Vagina (tissue), 2 donors: ENCODE measurements around the gene PLEKHA6. TPM values are rescaled to one million over a fixed set of nuclear protein-coding genes. Genes with fewer than 3 reads are reported as not detected.

Experiments
- DNase-seq, 2 donors: peaks; one replicate each; pipeline ENCODE4 v3.0.0-alpha.2; 2017; ENCODE audit errors: extremely low spot score in 2 of 2
- H3K27ac ChIP-seq: fragments of 200-600 bp; sonication (generic); one replicate; pipeline ENCODE4 v1.5.1; 2019
- H3K27me3 ChIP-seq: fragments of 200-600 bp; sonication (generic); one replicate; pipeline ENCODE4 v1.5.1; 2019
- H3K36me3 ChIP-seq, 2 donors: fragments of 200-600 bp; sonication (generic); one replicate each; pipeline ENCODE4 v1.5.1; 2017 to 2019
- H3K4me1 ChIP-seq: fragments of 200-600 bp; sonication (generic); one replicate; pipeline ENCODE4 v1.5.1; 2019
- H3K4me3 ChIP-seq, 2 donors: fragments of 200-600 bp; sonication (generic); 1 replicate in 1 of 2; 2 replicates in 1 of 2; pipeline ENCODE4 v1.5.1; 2016 to 2019
- H3K9me3 ChIP-seq: fragments of 200-600 bp; sonication (generic); one replicate; pipeline ENCODE4 v1.5.1; 2019
- POLR2A ChIP-seq, 2 donors: fragments of 450-650 bp; IDR thresholded peaks; one replicate each; pipeline ENCODE4 v1.6.1; 2017; ENCODE audit warnings: antibody characterized with exemption in 2 of 2, mild to moderate bottlenecking in 2 of 2, moderate library complexity in 2 of 2
- POLR2AphosphoS5 ChIP-seq, 2 donors: sonication (generic); formaldehyde crosslinking; IDR thresholded peaks; one replicate each; pipeline ENCODE4 v1.9.0; 2017; ENCODE audit warnings: antibody characterized with exemption in 2 of 2, mild to moderate bottlenecking in 2 of 2, low read depth in 1 of 2; ENCODE audit not compliant: insufficient read depth in 1 of 2
- intact Hi-C: fragments of 100-400 bp; cut with DNase I; formaldehyde crosslinking; loops from one replicate; pipeline ENCODE4 v1.15.1; 2023
- total RNA-seq: library from RNA; depleted of rRNA; stranded (reverse); fragments of >200 nt; gene quantifications from one replicate; pipeline ENCODE4 v1.2.3, GENCODE V29; 2016
- TF ChIP-seq, protein P1 (sequence below), 3 experiments: fragments of 450-650 bp in 2 of 3; fragments of 200-600 bp in 1 of 3; sonication (generic) in 1 of 3; IDR thresholded peaks; one replicate each; pipeline ENCODE4 v1.5.1; 2017 to 2019; ENCODE audit warnings: antibody characterized with exemption in 3 of 3, mild to moderate bottlenecking in 2 of 3, moderate library complexity in 2 of 3

The PLEKHA6 gene
- total RNA-seq, 1 donor from 2014 or later, result 15.0 TPM

DNA sequence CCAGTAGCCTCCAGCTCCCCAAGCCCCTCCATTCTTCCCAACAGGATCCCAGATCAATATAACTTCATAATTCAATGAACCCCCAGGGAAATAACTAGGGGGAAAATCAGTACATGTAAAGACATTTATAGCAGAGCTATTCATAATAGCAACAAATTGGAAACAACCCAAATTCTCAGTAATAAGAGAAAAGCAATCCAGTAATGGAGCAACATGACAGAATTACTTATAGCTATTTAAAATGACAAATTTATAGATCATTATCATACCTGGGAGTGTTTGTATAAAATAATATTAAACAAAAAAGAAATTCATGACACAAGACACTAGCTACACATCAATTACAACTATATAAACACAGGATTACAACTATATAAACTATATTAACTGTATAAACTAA, 20.2 kb downstream of the PLEKHA6 start:
- Histone ChIP-seq H3K27me3 (no peaks in the 10 kb centered on the region), H3K36me3 (no peaks in the 10 kb centered on the region), H3K27ac (no peak overlapping the region), H3K9me3 (no peaks in the 10 kb centered on the region), H3K4me1 (peaks cover 16% of the 10 kb centered on the region), H3K4me3 (no peak overlapping the region)
- TF ChIP-seq, protein P1, sequence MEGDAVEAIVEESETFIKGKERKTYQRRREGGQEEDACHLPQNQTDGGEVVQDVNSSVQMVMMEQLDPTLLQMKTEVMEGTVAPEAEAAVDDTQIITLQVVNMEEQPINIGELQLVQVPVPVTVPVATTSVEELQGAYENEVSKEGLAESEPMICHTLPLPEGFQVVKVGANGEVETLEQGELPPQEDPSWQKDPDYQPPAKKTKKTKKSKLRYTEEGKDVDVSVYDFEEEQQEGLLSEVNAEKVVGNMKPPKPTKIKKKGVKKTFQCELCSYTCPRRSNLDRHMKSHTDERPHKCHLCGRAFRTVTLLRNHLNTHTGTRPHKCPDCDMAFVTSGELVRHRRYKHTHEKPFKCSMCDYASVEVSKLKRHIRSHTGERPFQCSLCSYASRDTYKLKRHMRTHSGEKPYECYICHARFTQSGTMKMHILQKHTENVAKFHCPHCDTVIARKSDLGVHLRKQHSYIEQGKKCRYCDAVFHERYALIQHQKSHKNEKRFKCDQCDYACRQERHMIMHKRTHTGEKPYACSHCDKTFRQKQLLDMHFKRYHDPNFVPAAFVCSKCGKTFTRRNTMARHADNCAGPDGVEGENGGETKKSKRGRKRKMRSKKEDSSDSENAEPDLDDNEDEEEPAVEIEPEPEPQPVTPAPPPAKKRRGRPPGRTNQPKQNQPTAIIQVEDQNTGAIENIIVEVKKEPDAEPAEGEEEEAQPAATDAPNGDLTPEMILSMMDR (IDR thresholded peaks at IDR 0.05), result no peak
- TF ChIP-seq POLR2AphosphoS5 (IDR thresholded peaks at IDR 0.05; ENCODE audit: insufficient read depth in 1 of 2, low read depth in 1 of 2) (no peak), POLR2A (IDR thresholded peaks at IDR 0.05) (no peak)
- intact Hi-C loops, result no loop called here
- DNase-seq, result no peak

DNA sequence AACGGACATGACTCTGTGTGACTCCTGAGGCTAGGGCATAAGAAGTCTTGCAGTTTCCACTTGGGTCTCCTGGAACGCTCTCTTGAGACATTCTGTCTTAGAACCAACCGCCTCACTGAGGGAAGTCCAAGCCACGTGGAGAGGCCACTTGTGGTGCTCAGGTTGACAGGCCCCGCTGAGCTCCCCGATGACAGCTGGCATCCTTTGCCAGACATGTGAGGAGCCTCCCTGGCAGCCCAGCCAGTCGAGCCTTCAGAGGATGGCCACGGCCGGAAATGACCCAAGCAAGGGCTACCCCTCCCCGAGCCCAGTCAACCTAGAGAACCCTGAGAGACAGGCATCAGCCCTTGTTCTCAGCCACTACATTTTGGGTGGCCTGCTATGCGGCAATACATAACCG, 20.7 kb downstream of the PLEKHA6 start:
- Histone ChIP-seq H3K27me3 (no peaks in the 10 kb centered on the region), H3K4me3 (no peak overlapping the region), H3K9me3 (no peaks in the 10 kb centered on the region), H3K36me3 (no peaks in the 10 kb centered on the region), H3K27ac (no peak overlapping the region), H3K4me1 (peaks cover 16% of the 10 kb centered on the region)
- no peak for DNase-seq
- intact Hi-C loops, result no loop called here
- TF ChIP-seq POLR2AphosphoS5 (IDR thresholded peaks at IDR 0.05; ENCODE audit: insufficient read depth in 1 of 2, low read depth in 1 of 2) (no peak), POLR2A (IDR thresholded peaks at IDR 0.05) (no peak)
- TF ChIP-seq, protein P1 (IDR thresholded peaks at IDR 0.05), result no peak

DNA sequence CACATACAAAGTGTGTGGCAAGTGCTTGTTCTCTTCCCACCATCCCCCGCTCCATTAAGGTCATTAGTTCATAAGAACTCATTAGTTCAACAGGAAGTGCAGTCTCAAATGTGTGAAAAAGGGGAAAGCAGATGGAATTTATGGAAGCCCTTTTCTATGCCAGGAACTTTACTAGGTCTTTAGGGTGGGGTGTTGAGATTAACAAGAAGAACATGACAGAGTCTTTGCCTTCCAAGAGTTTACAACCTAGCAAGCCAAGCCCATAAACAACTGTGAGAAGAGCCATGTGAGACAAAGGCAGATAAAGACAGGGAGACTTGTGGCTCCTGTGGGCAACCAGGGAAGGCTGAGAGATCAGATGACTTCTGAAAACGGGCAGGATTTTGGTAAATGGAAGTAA, 21.4 kb downstream of the PLEKHA6 start:
- no peak for DNase-seq
- Histone ChIP-seq H3K27ac (no peak overlapping the region), H3K9me3 (no peaks in the 10 kb centered on the region), H3K4me3 (no peak overlapping the region), H3K36me3 (no peaks in the 10 kb centered on the region), H3K27me3 (no peaks in the 10 kb centered on the region), H3K4me1 (peaks cover 16% of the 10 kb centered on the region)
- intact Hi-C loops, result no loop called here
- TF ChIP-seq POLR2AphosphoS5 (IDR thresholded peaks at IDR 0.05; ENCODE audit: insufficient read depth in 1 of 2, low read depth in 1 of 2) (no peak), POLR2A (IDR thresholded peaks at IDR 0.05) (no peak)
- TF ChIP-seq, protein P1 (IDR thresholded peaks at IDR 0.05), result no peak

DNA sequence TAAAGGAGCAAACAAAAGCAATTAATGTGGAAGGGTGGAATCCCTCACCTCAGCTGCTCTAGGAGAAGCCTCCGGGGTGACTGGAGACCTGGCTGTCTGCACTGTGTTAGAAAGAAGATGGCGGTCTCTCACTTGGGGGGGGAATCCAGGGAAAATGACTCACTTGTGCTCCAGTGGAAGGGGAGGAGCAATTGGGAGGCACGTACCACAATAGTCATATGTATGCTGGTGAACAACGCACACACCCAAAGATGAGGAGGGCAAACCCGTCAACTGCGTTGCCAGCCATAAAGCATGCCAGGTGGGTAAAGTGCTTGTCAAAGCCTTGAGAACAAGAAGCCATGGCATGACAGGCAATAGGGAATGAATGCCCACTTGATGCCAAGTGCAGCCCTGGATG, 22.1 kb downstream of the PLEKHA6 start:
- Histone ChIP-seq H3K27me3 (no peaks in the 10 kb centered on the region), H3K9me3 (no peaks in the 10 kb centered on the region), H3K27ac (no peak overlapping the region), H3K4me3 (no peak overlapping the region), H3K4me1 (peaks cover 16% of the 10 kb centered on the region), H3K36me3 (no peaks in the 10 kb centered on the region)
- TF ChIP-seq POLR2AphosphoS5 (IDR thresholded peaks at IDR 0.05; ENCODE audit: insufficient read depth in 1 of 2, low read depth in 1 of 2) (no peak), POLR2A (IDR thresholded peaks at IDR 0.05) (no peak)
- TF ChIP-seq, protein P1 (IDR thresholded peaks at IDR 0.05), result no peak
- intact Hi-C loops, result no loop called here
- no peak for DNase-seq

DNA sequence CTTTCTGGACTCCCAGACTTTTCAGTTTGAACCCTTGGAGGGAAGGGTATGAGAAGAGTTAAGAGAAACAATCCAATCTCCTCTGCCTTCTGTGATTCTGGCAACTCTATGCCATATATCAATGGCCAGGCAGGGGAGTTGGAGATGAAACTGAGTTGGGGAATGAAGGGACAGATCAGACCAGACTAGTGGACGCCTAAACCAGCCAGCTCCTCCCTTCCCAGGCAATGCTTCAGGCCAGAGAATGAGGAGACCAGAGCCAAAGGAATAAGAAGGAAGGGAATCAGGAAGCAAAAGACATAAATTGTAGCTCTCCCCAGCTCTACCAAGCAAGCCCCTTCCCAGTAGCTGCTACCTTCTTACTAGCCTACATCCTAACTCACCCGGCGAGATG, 22.7 kb downstream of the PLEKHA6 start:
- no peak overlapping the region for H3K27ac ChIP-seq
- DNase-seq, result no peak
- H3K27me3 ChIP-seq, result no peaks in the 10 kb centered on the region
- intact Hi-C loops, result no loop called here
- peaks cover 16% of the 10 kb centered on the region for H3K4me1 ChIP-seq
- no peaks in the 10 kb centered on the region for H3K36me3 ChIP-seq
- TF ChIP-seq POLR2AphosphoS5 (IDR thresholded peaks at IDR 0.05; ENCODE audit: insufficient read depth in 1 of 2, low read depth in 1 of 2) (no peak), POLR2A (IDR thresholded peaks at IDR 0.05) (no peak)
- TF ChIP-seq, protein P1 (IDR thresholded peaks at IDR 0.05), result no peak
- no peak overlapping the region for H3K4me3 ChIP-seq
- H3K9me3 ChIP-seq, result no peaks in the 10 kb centered on the region
